K562 (cell line): ENCODE data around the gene MAP1LC3B2. TPM values are rescaled to one million over a fixed set of nuclear protein-coding genes. Genes with fewer than 3 reads are reported as not detected.

Experiments
- ARID4B ChIP-seq: sonication (generic); formaldehyde crosslinking; IDR thresholded peaks from 2 replicates; pipeline ENCODE4 v1.8.0; 2022; ENCODE audit warnings: mild to moderate bottlenecking, missing genetic modification reagents
- ATF4 ChIP-seq: fragments of 450-650 bp; formaldehyde crosslinking; IDR thresholded peaks from 2 replicates; pipeline ENCODE4 v1.4.0; 2022; ENCODE audit warnings: mild to moderate bottlenecking, moderate library complexity
- CEBPB ChIP-seq: fragments of 450-650 bp; IDR thresholded peaks from 2 replicates; pipeline ENCODE4 v1.6.1; 2016; ENCODE audit warnings: missing genetic modification characterization, missing compliant biosample characterization
- CEBPG ChIP-seq, 3 experiments: fragments of 200-800 bp in 1 of 3; sonication (Bioruptor generic) in 1 of 3; sonication (generic) in 1 of 3; formaldehyde crosslinking in 1 of 3; IDR thresholded peaks in 2 of 3; conservative IDR thresholded peaks in 1 of 3; 2 replicates each; pipeline versions ENCODE4 v1.6.1 to v1.8.0; 2016 to 2022; ENCODE audit warnings: missing compliant biosample characterization in 2 of 3, missing genetic modification characterization in 2 of 3, mild to moderate bottlenecking in 1 of 3, missing genetic modification reagents in 1 of 3
- CREB5 ChIP-seq: fragments of 250-450 bp; sonication (Bioruptor Pico); IDR thresholded peaks from 2 replicates; pipeline ENCODE4 v1.5.0; 2020; ENCODE audit warnings: mild to moderate bottlenecking
- MBD1 ChIP-seq: fragments of 250-450 bp; sonication (Bioruptor Pico); IDR thresholded peaks from 2 replicates; pipeline ENCODE4 v1.8.0; 2022; ENCODE audit warnings: inconsistent platforms
- SNIP1 ChIP-seq: fragments of 450-650 bp; IDR thresholded peaks from 2 replicates; pipeline ENCODE4 v1.7.1; 2017; ENCODE audit warnings: low read depth, mild to moderate bottlenecking
- TRIM24 ChIP-seq, 2 experiments: fragments of 450-650 bp; IDR thresholded peaks; 2 replicates each; pipeline ENCODE4 v1.6.1; 2016
- XRCC5 ChIP-seq: fragments of 200-400 bp; formaldehyde crosslinking; IDR thresholded peaks from 2 replicates; pipeline ENCODE4 v1.6.1; 2017; ENCODE audit warnings: low read depth, mild to moderate bottlenecking, low read length
- ZEB2 ChIP-seq: fragments of 450-650 bp; IDR thresholded peaks from 2 replicates; pipeline ENCODE4 v1.6.1; 2016
- ZNF655 ChIP-seq: fragments of 250-450 bp; sonication (Bioruptor Pico); IDR thresholded peaks from 2 replicates; pipeline ENCODE4 v1.5.0; 2021
- polyA plus RNA-seq, 8 experiments: library from polyadenylated mRNA; depleted of rRNA in 4 of 8; stranded (reverse) in 5 of 8; unstranded in 3 of 8; fragments of >200 nt; fragmentation: Nextera tagmentation in 2 of 8; fragmentation: Illumina TruSeq in 1 of 8; extraction: Ambion mirVana in 2 of 8; extraction: Trizol in 1 of 8; gene quantifications; 2 replicates each; pipeline versions ENCODE4 v1.2.1 to v1.2.3, GENCODE V29; 2011 to 2014; ENCODE audit warnings: inconsistent platforms in 1 of 8, missing spikeins in 1 of 8
- total RNA-seq, 7 experiments: library from RNA; depleted of rRNA in 6 of 7; stranded (reverse); fragments of >200 nt in 6 of 7; fragmentation: Illumina TruSeq in 2 of 7; extraction: Trizol in 2 of 7; gene quantifications; 2 replicates each; pipeline versions ENCODE4 v1.2.1 to v1.2.3, GENCODE V29; 2011 to 2021; ENCODE audit warnings: low replicate concordance in 1 of 7
- TF ChIP-seq, protein P1 (sequence below): sonication (generic); formaldehyde crosslinking; IDR thresholded peaks from 2 replicates; pipeline ENCODE4 v1.8.1; 2023; ENCODE audit warnings: mild to moderate bottlenecking, missing genetic modification reagents, moderate library complexity
- TF ChIP-seq, protein P2 (sequence below): fragments of 450-650 bp; formaldehyde crosslinking; IDR thresholded peaks from 2 replicates; pipeline ENCODE4 v1.4.0; 2022; ENCODE audit warnings: missing genetic modification characterization

MAP1LC3B2 gene
- total and polyA plus RNA-seq, 9 of the 15 experiments (the other 6 are each of a cell fraction or from before 2014, with no cell fraction given), result 0.53 to 2.8 (median 0.76) TPM; not detected in 2

DNA sequence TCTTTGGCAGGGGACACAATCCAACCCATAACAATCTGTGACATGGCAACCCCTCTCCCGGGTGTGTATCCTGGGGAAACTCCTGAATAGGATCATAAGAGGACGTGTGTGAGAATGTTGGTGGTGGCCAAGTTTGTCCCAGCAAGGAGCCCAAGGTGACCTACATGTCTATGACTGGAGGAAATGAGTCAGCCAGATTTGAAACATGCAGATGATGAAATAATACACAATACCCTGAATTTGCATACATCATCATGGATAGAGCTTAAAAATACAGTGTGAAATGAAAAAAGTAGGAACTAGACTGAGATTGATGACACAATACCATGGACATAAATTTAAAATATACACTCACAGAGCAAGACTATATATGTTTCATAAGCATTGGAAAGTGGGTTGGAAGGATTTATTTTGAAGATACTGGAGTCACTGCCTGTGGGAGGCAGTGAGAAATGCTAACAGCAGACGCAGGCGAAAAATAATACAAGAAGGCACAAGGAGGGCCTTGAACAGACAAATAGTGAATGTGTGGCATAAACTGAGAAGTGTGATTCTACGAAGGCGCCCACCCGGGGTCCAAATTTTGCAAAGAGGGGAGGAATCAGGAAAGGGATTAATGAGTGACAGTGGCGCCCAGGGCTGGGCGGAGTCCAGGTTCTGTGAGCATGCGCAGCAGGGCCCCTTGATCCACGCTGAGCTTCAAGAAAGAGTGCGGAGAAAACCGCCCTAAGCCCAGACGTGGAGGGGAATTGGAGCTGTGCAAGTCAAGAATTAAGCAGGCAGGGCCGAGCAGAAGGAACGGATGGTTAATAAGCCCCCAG lies 7.0 kb upstream of the MAP1LC3B2 start (continued):
- TF ChIP-seq CREB5 (CRISPR knock-in tag) (no peak), MBD1 (peak; percentile 61; the same call in 1 of the 2 replicates), ZEB2 (no peak), ARID4B (CRISPR knock-in tag) (no peak), ATF4 (peak; percentile 89), TRIM24 (IDR thresholded peaks at IDR 0.05) (peak; percentile 93 to 95), CEBPG (CRISPR knock-in tag; IDR thresholded peaks at IDR 0.05) (peak; percentile 93), CEBPG (tag; conservative IDR thresholded peaks at IDR 0.05 in 1 of 2, IDR thresholded peaks at IDR 0.05 in 1 of 2) (peak; percentile 95 to 100), SNIP1 (no peak), XRCC5 (no peak), CEBPB (tag) (peak; percentile 93), ZNF655 (CRISPR knock-in tag) (no peak)
- TF ChIP-seq, protein P1, sequence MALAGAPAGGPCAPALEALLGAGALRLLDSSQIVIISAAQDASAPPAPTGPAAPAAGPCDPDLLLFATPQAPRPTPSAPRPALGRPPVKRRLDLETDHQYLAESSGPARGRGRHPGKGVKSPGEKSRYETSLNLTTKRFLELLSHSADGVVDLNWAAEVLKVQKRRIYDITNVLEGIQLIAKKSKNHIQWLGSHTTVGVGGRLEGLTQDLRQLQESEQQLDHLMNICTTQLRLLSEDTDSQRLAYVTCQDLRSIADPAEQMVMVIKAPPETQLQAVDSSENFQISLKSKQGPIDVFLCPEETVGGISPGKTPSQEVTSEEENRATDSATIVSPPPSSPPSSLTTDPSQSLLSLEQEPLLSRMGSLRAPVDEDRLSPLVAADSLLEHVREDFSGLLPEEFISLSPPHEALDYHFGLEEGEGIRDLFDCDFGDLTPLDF, result no peak
- TF ChIP-seq, protein P2, sequence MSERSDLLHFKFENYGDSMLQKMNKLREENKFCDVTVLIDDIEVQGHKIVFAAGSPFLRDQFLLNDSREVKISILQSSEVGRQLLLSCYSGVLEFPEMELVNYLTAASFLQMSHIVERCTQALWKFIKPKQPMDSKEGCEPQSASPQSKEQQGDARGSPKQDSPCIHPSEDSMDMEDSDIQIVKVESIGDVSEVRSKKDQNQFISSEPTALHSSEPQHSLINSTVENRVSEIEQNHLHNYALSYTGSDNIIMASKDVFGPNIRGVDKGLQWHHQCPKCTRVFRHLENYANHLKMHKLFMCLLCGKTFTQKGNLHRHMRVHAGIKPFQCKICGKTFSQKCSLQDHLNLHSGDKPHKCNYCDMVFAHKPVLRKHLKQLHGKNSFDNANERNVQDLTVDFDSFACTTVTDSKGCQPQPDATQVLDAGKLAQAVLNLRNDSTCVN (CRISPR knock-in tag), result no peak
